Neural progenitor cell (in vitro differentiated cells): ENCODE measurements around the gene CCT7. TPM values are rescaled to one million over a fixed set of nuclear protein-coding genes. Genes with fewer than 3 reads are reported as not detected.
A peak's percentile ranks its signal among the peaks of the same experiment; 100 is the strongest.

ENCODE experiments used
- DNase-seq: peaks from one replicate; pipeline ENCODE4 v3.0.0-alpha.2; 2016; ENCODE audit warnings: low spot score
- H2AFZ ChIP-seq: fragments of 200-600 bp; sonication (generic); replicated peaks from 2 replicates; pipeline ENCODE4 v1.6.1; 2016; ENCODE audit warnings: antibody characterized with exemption
- H3F3A ChIP-seq: fragments of 200-600 bp; sonication (generic); 2 replicates; pipeline ENCODE4 v1.6.1; 2016; ENCODE audit warnings: antibody characterized with exemption, low read depth
- H3K27ac ChIP-seq: fragments of 200-600 bp; sonication (generic); 2 replicates; pipeline ENCODE4 v1.5.1; 2016; ENCODE audit warnings: mild to moderate bottlenecking
- H3K27me3 ChIP-seq: fragments of 200-600 bp; sonication (generic); 2 replicates; pipeline ENCODE4 v1.6.1; 2016; ENCODE audit warnings: mild to moderate bottlenecking, moderate library complexity
- H3K36me3 ChIP-seq: fragments of 200-600 bp; sonication (generic); 2 replicates; pipeline ENCODE4 v1.5.1; 2016
- H3K4me1 ChIP-seq: fragments of 200-600 bp; sonication (generic); 2 replicates; pipeline ENCODE4 v1.6.1; 2016; ENCODE audit warnings: mixed run types
- H3K4me2 ChIP-seq: fragments of 200-600 bp; sonication (generic); 2 replicates; pipeline ENCODE4 v1.6.1; 2016
- H3K4me3 ChIP-seq: fragments of 200-600 bp; sonication (generic); 2 replicates; pipeline ENCODE4 v1.5.1; 2016
- H3K79me2 ChIP-seq: fragments of 200-600 bp; sonication (generic); 2 replicates; pipeline ENCODE4 v1.6.1; 2016; ENCODE audit warnings: low read depth
- H3K9ac ChIP-seq: fragments of 200-600 bp; sonication (generic); 2 replicates; pipeline ENCODE4 v1.6.1; 2016
- H3K9me3 ChIP-seq: fragments of 200-600 bp; sonication (generic); 2 replicates; pipeline ENCODE4 v1.5.1; 2016; ENCODE audit warnings: low read depth
- H4K20me1 ChIP-seq: fragments of 200-600 bp; sonication (generic); 2 replicates; pipeline ENCODE4 v1.6.1; 2016; ENCODE audit warnings: low read depth
- H3K27ac Mint-ChIP-seq: 3 replicates; pipeline ENCODE4 v1.8.0; 2021; ENCODE audit warnings: mixed read lengths
- H3K27me3 Mint-ChIP-seq: 2 replicates; pipeline ENCODE4 v1.8.0; 2022; ENCODE audit warnings: low read depth, mild to moderate bottlenecking, inconsistent platforms, moderate library complexity, mixed read lengths; ENCODE audit not compliant: insufficient read depth
- H3K36me3 Mint-ChIP-seq: 3 replicates; pipeline ENCODE4 v1.8.0; 2021; ENCODE audit warnings: mixed read lengths
- H3K4me1 Mint-ChIP-seq: 3 replicates; pipeline ENCODE4 v1.8.0; 2021; ENCODE audit warnings: mixed read lengths
- H3K4me3 Mint-ChIP-seq: 3 replicates; pipeline ENCODE4 v1.8.0; 2021; ENCODE audit warnings: mild to moderate bottlenecking, moderate library complexity, mixed read lengths
- H3K9me3 Mint-ChIP-seq: 3 replicates; pipeline ENCODE4 v1.8.0; 2020; ENCODE audit warnings: mixed read lengths
- EZH2 ChIP-seq: fragments of 200-600 bp; sonication (generic); IDR thresholded peaks from 2 replicates; pipeline ENCODE4 v1.6.1; 2017; ENCODE audit warnings: antibody characterized with exemption, mild to moderate bottlenecking, moderate library complexity
- EZH2phosphoT487 ChIP-seq: fragments of 200-600 bp; sonication (generic); IDR thresholded peaks from 2 replicates; pipeline ENCODE4 v1.6.1; 2017; ENCODE audit warnings: antibody characterized with exemption
- total RNA-seq: library from RNA; depleted of rRNA; stranded (reverse); fragments of >200 nt; gene quantifications from 2 replicates; pipeline ENCODE4 v1.2.3, GENCODE V29; 2015; ENCODE audit warnings: low replicate concordance
- TF ChIP-seq, protein P1 (sequence below): fragments of 200-600 bp; sonication (generic); IDR thresholded peaks from 2 replicates; pipeline ENCODE4 v1.5.1; 2017; ENCODE audit warnings: antibody characterized with exemption, mild to moderate bottlenecking

Gene CCT7
- total RNA-seq, 1 donor from 2014 or later = 456 TPM

DNA sequence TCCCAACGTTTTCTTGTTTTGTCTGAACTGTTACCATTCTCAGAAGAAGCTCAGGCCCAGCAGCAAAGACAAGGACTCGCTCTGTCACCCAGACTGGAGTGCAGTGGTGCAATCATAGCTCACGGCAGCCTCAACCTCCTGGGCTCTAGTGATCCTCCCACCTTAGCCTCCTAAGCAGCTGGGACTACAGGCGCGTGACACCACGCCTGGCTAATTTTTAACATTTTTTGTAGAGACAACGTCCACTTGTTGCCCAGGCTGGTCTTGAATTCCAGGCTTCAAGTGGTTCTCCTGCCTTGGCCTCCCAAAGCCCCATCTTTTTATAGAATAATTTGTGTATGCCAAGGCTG, 22.0 kb upstream of the CCT7 start:
- H3K36me3 Mint-ChIP-seq = no peaks in the 10 kb centered on the region
- H3K4me3 Mint-ChIP-seq = no peak overlapping the region
- no peak overlapping the region for H2AFZ ChIP-seq

DNA sequence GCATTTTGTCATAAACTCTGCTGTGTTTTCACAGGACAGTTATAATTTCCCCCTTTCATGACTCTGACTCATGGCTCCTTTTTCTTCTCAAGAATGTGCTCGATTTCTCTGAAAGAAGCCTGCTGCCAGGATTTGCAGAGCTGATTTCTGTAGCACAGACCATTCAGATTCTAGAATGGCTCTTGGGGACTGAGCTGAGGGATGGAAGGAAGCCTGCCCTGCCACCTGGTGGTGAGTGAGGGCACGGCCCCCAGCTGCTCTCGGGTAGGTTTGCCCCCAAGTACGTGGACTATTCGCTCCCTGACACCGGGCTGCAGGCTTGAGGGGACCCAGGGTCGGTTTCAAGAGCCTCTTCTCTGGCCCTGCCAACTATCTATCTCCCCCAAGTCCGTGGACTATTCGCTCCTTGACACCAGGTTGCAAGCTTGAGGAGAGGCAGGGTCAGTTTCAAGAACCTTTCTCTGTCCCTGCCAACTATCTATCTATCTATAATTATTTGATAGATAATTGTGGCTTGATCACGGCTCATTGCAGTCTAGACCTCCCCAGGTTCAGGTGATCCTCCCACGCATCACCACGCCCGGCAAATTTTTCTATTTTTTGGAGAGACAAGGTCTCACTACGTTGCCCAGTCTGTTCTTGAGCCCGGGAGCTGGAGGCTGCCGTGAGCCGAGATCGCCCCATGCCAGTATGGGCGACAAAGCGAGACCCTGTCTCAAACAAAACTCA, 21.5 kb upstream of the CCT7 start:
- Histone ChIP-seq H3K4me2 (no peak overlapping the region), H3K36me3 (no peaks in the 10 kb centered on the region), H4K20me1 (no peaks in the 10 kb centered on the region), H3K4me3 (no peak overlapping the region), H3K4me1 (peaks cover 5% of the 10 kb centered on the region), H2AFZ (no peak overlapping the region), H3K9ac (no peak overlapping the region), H3F3A (peaks cover 7% of the 10 kb centered on the region), H3K27ac (no peak overlapping the region), H3K27me3 (no peaks in the 10 kb centered on the region), H3K79me2 (peaks cover 32% of the 10 kb centered on the region), H3K9me3 (no peaks in the 10 kb centered on the region)
- no peak overlapping the region for H3K27ac Mint-ChIP-seq
- no peaks in the 10 kb centered on the region for H3K36me3 Mint-ChIP-seq
- peaks cover 4% of the 10 kb centered on the region for H3K27me3 Mint-ChIP-seq
- peaks cover 24% of the 10 kb centered on the region for H3K4me1 Mint-ChIP-seq
- TF ChIP-seq, protein P1, sequence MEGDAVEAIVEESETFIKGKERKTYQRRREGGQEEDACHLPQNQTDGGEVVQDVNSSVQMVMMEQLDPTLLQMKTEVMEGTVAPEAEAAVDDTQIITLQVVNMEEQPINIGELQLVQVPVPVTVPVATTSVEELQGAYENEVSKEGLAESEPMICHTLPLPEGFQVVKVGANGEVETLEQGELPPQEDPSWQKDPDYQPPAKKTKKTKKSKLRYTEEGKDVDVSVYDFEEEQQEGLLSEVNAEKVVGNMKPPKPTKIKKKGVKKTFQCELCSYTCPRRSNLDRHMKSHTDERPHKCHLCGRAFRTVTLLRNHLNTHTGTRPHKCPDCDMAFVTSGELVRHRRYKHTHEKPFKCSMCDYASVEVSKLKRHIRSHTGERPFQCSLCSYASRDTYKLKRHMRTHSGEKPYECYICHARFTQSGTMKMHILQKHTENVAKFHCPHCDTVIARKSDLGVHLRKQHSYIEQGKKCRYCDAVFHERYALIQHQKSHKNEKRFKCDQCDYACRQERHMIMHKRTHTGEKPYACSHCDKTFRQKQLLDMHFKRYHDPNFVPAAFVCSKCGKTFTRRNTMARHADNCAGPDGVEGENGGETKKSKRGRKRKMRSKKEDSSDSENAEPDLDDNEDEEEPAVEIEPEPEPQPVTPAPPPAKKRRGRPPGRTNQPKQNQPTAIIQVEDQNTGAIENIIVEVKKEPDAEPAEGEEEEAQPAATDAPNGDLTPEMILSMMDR = peak; percentile 88
- no peak for TF ChIP-seq EZH2
- H3K4me3 Mint-ChIP-seq = peak overlapping the region; percentile 95
- no peaks in the 10 kb centered on the region for H3K9me3 Mint-ChIP-seq
- DNase-seq = peak; percentile 84

More for the DNA sequence above, 22.0 kb upstream of the CCT7 start:
- H3K36me3 ChIP-seq = no peaks in the 10 kb centered on the region
- H3K9me3 ChIP-seq = no peaks in the 10 kb centered on the region
- Mint-ChIP-seq H3K27ac (no peak overlapping the region), H3K9me3 (no peaks in the 10 kb centered on the region), H3K4me1 (peaks cover 24% of the 10 kb centered on the region), H3K27me3 (peaks cover 4% of the 10 kb centered on the region)
- no peak overlapping the region for H3K4me2 ChIP-seq
- DNase-seq = no peak
- H3K4me3 ChIP-seq = no peak overlapping the region
- no peak overlapping the region for H3K27ac ChIP-seq
- peaks cover 5% of the 10 kb centered on the region for H3K4me1 ChIP-seq
- H3K27me3 ChIP-seq = peaks cover 4% of the 10 kb centered on the region
- H4K20me1 ChIP-seq = no peaks in the 10 kb centered on the region
- peaks cover 7% of the 10 kb centered on the region for H3F3A ChIP-seq
- H3K9ac ChIP-seq = no peak overlapping the region
- peaks cover 27% of the 10 kb centered on the region for H3K79me2 ChIP-seq
- TF ChIP-seq, protein P1 = no peak
- TF ChIP-seq EZH2 = no peak
- TF ChIP-seq EZH2phosphoT487 = no peak

GRCh38 chr2:73214120-73215035, 19.7 kb upstream of the CCT7 start, which contains the start of gene SMYD5:
TSS of gene SMYD5 (plus strand) at chr2:73214245. CDS start at chr2:73214267, 22 bp downstream.
- H3K4me1 Mint-ChIP-seq = peaks cover 27% of the 10 kb centered on the region
- Histone ChIP-seq H3K27me3 (no peaks in the 10 kb centered on the region), H3K4me3 (peak within 1 kb of the TSS; percentile 68), H3K27ac (peak within 1 kb of the TSS; percentile 29), H3K4me1 (peaks cover 5% of the 10 kb centered on the region), H2AFZ (peak within 1 kb of the TSS; percentile 80), H3K79me2 (peaks cover 47% of the 10 kb centered on the region), H3K9me3 (no peaks in the 10 kb centered on the region), H3K36me3 (no peaks in the 10 kb centered on the region), H3F3A (peaks cover 7% of the 10 kb centered on the region), H4K20me1 (no peaks in the 10 kb centered on the region), H3K4me2 (peak within 1 kb of the TSS; percentile 82), H3K9ac (peak within 1 kb of the TSS; percentile 47)
- H3K27ac Mint-ChIP-seq = peak within 1 kb of the TSS; percentile 93
- H3K9me3 Mint-ChIP-seq = no peaks in the 10 kb centered on the region
- peak; percentile 91 for DNase-seq
- no peaks in the 10 kb centered on the region for H3K36me3 Mint-ChIP-seq
- H3K27me3 Mint-ChIP-seq = peaks cover 3% of the 10 kb centered on the region
- H3K4me3 Mint-ChIP-seq = peak within 1 kb of the TSS; percentile 95
- TF ChIP-seq EZH2 = no peak
- TF ChIP-seq, protein P1 = no peak
- TF ChIP-seq EZH2phosphoT487 = no peak
